DND-41 (cell line): Measurements from ENCODE around the gene YARS1.
A peak's percentile ranks its signal among the peaks of the same experiment; 100 is the strongest.

Experiments
- CTCF ChIP-seq: IDR thresholded peaks from 2 replicates; pipeline ENCODE4 v1.5.1; 2012; ENCODE audit warnings: borderline replicate concordance, low read length, moderate library complexity, mild to moderate bottlenecking; ENCODE audit not compliant: poor library complexity, severe bottlenecking; ENCODE audit errors: extremely low read depth
- EZH2 ChIP-seq: IDR thresholded peaks from 3 replicates; pipeline ENCODE4 v1.6.1; 2012; ENCODE audit warnings: borderline replicate concordance, low read depth, mild to moderate bottlenecking, moderate library complexity, low read length, inconsistent platforms; ENCODE audit not compliant: severe bottlenecking

GRCh38 chr1:32773018-32773763 lies 44.0 kb downstream of the YARS1 start:
- TF ChIP-seq CTCF (peak; percentile 91), EZH2 (no peak)
